ENCODE results near the gene GLIS2.
A peak's percentile ranks its signal among the peaks of the same experiment; 100 is the strongest.

Gene GLIS2

DNA sequence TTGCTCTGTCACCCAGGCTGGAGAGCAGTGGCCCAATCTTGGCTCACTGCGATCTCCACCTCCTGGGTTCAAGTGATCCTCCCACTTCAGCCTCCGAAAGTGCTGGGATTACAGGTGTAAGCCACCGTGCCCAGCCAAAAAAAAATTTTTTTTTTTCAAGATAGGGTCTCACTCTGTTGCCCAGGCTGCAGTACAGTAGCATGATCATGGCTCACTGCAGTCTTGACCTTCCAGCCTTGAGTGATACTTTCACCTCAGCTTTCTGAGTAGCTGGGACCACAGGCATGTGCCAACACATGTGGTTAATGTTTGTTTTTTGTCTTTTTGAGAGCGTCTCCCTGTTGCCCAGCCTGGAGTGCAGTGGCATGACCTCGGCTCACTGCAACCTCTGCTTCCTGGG is 37.0 kb downstream of the GLIS2 start:
- H3K27me3 Mint-ChIP-seq (ENCODE audit: low read depth, poor library complexity) = peaks cover 7% of the 10 kb centered on the region

DNA sequence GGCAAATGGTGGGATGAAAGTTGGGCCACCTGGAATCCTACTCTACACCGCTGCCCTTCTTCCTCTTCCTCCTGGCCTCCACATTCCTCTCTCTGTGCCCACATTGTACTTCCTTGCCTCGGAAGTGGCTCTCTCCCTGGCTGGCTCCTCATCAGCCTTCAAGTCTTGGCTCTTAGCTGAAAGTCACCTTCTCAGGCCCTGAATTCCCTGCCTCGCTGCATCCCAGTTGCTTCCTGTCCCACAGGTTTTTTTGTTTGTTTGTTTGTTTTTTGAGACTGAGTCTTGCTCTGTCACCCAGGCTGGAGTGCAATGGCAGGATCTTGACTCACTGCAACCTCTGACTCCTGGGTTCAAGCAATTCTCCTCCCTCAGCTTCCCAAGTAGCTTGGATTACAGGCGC is 37.8 kb downstream of the GLIS2 start:
- H3K4me1 Mint-ChIP-seq = peaks cover 31% of the 10 kb centered on the region
- H3K27ac Mint-ChIP-seq = peak overlapping the region; percentile 27

More for the DNA sequence above, 37.0 kb downstream of the GLIS2 start:
- peaks cover 4% of the 10 kb centered on the region for H3K36me3 Mint-ChIP-seq (ENCODE audit: low read depth)
- TF ChIP-seq, protein P1, sequence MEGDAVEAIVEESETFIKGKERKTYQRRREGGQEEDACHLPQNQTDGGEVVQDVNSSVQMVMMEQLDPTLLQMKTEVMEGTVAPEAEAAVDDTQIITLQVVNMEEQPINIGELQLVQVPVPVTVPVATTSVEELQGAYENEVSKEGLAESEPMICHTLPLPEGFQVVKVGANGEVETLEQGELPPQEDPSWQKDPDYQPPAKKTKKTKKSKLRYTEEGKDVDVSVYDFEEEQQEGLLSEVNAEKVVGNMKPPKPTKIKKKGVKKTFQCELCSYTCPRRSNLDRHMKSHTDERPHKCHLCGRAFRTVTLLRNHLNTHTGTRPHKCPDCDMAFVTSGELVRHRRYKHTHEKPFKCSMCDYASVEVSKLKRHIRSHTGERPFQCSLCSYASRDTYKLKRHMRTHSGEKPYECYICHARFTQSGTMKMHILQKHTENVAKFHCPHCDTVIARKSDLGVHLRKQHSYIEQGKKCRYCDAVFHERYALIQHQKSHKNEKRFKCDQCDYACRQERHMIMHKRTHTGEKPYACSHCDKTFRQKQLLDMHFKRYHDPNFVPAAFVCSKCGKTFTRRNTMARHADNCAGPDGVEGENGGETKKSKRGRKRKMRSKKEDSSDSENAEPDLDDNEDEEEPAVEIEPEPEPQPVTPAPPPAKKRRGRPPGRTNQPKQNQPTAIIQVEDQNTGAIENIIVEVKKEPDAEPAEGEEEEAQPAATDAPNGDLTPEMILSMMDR (IDR thresholded peaks at IDR 0.05) = no peak
- no peak overlapping the region for H3K4me3 Mint-ChIP-seq
- H3K9me3 Mint-ChIP-seq = no peaks in the 10 kb centered on the region
- peaks cover 37% of the 10 kb centered on the region for H3K4me1 Mint-ChIP-seq
- no peak overlapping the region for H3K27ac Mint-ChIP-seq
- no peak for DNase-seq

DNA sequence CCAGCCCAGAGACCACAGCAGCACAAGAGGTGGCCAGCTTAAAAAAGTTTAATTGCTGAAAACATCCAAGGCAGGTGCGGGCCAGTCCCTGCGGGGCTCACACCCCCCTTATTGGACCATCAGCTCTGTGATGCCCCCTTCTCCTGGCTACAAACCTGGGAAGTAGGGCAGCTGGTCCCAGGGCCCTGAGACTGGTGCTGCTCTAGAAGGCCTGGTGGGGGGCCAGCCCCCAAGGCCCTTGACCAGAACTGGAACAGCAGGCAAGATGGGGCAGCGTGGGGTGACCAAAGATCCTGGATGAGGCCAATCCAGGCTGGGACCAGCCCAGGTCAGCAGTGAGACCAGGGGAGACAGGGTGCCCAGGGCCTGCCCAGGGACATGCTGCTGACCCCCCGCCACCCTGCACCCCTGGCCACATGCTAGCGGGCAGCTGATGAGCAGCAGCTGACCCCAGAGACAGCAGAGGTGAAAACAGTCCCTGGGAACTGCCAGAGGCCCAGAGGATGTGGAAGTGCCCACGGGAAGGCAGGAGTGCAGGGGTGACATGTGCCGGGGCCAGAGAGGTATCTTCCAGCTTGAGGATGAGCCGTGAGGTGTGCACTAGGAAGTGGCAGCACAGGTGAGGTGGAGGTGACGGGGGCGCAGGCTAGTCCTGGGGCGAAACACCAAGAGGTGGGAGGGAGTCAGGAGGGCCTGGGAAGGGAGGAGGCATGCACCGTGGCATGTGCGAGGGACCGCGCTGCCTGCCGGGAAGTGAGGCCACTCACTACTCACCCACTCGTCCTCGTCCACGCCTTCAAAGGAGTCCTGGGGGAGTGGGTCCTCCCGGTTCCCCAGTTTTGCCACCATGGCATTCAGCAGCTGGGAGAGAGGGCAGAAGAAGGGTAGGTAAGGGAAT is 38.9 kb downstream of the GLIS2 start:
- Mint-ChIP-seq H3K27ac (no peak overlapping the region), H3K27me3 (ENCODE audit: low read depth, poor library complexity) (peaks cover 11% of the 10 kb centered on the region), H3K4me1 (peaks cover 37% of the 10 kb centered on the region), H3K4me3 (no peak overlapping the region), H3K36me3 (ENCODE audit: low read depth) (no peaks in the 10 kb centered on the region), H3K9me3 (no peaks in the 10 kb centered on the region)
- no peak for DNase-seq
- TF ChIP-seq, protein P1 (IDR thresholded peaks at IDR 0.05) = no peak

More for the DNA sequence above, 37.8 kb downstream of the GLIS2 start:
- no peaks in the 10 kb centered on the region for H3K9me3 Mint-ChIP-seq
- H3K27me3 Mint-ChIP-seq (ENCODE audit: low read depth, poor library complexity) = peaks cover 11% of the 10 kb centered on the region
- peak overlapping the region; percentile 12 for H3K4me3 Mint-ChIP-seq
- H3K36me3 Mint-ChIP-seq (ENCODE audit: low read depth) = no peaks in the 10 kb centered on the region
- DNase-seq = no peak
- TF ChIP-seq, protein P1 (IDR thresholded peaks at IDR 0.05) = no peak

GRCh38 chr16:4356820-4357219 is 41.0 kb downstream of the GLIS2 start:
- TF ChIP-seq, protein P1 (IDR thresholded peaks at IDR 0.05) = no peak
- Mint-ChIP-seq H3K9me3 (no peaks in the 10 kb centered on the region), H3K27ac (no peak overlapping the region), H3K36me3 (ENCODE audit: low read depth) (no peaks in the 10 kb centered on the region), H3K4me3 (no peak overlapping the region), H3K27me3 (ENCODE audit: low read depth, poor library complexity) (peaks cover 11% of the 10 kb centered on the region), H3K4me1 (peaks cover 31% of the 10 kb centered on the region)
- DNase-seq = no peak

DNA sequence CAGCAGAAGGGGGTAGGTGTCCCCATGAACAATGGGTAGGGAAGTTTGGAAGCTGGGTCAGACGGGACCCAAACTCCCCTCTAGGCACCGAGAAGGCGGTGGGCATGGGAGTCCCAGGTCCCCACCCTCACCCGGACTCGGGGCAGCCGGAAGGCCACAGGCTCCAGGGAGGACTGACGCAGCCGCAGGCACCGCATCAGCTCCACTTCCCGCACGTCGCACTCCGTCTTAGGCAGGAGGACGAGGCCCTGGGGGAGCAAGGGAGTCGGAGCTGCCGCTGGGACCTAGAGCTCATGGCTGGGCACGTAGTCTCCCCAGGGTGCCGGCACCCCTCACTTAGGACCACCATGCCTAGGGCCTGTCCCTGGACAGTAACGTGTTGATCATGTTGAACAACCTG is 42.4 kb downstream of the GLIS2 start:
- H3K4me1 Mint-ChIP-seq = peaks cover 29% of the 10 kb centered on the region
- H3K36me3 Mint-ChIP-seq (ENCODE audit: low read depth) = no peaks in the 10 kb centered on the region
- no peak overlapping the region for H3K4me3 Mint-ChIP-seq
- no peaks in the 10 kb centered on the region for H3K9me3 Mint-ChIP-seq
- no peak overlapping the region for H3K27ac Mint-ChIP-seq
- no peak for DNase-seq
- peaks cover 11% of the 10 kb centered on the region for H3K27me3 Mint-ChIP-seq (ENCODE audit: low read depth, poor library complexity)
- TF ChIP-seq, protein P1 (IDR thresholded peaks at IDR 0.05) = no peak

All from nephron progenitor cell (in vitro differentiated cells).